Lower leg skin (tissue), 3 donors: ENCODE results near the gene RASSF5.

Source experiments
- CTCF ChIP-seq, 3 donors: fragments of 450-650 bp; IDR thresholded peaks; one replicate each; pipeline ENCODE4 v1.5.1; 2016; ENCODE audit warnings: antibody characterized with exemption in 3 of 3, mild to moderate bottlenecking in 3 of 3, moderate library complexity in 2 of 3
- POLR2A ChIP-seq, 2 donors: fragments of 450-650 bp; IDR thresholded peaks; one replicate each; pipeline ENCODE4 v1.6.1; 2016 to 2017; ENCODE audit warnings: antibody characterized with exemption in 2 of 2, mild to moderate bottlenecking in 1 of 2, moderate library complexity in 1 of 2

DNA sequence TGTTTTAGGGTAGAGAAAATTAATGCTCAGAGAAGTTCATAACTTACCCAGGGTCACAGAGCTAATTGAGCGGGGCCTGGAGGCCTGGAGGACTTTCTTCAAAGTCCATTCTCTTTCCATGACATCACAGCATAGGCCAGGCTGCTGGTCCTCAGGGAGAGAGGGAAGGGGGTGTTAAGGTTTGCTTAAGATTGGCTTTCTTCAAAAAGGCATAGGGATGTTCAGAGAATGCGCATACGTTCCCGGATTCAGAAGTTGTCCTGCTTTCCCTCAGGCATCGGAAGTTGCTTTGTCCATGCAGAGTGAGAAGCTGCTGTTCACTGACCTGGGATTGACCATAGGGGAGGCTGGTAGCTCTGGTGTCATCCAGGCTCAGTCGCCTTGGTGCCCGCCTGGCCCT lies 25.0 kb downstream of the RASSF5 start:
- TF ChIP-seq POLR2A (IDR thresholded peaks at IDR 0.05) = no peak
- TF ChIP-seq CTCF (IDR thresholded peaks at IDR 0.05) = no peak
